Breast epithelium (tissue), 4 donors: ENCODE data around the gene RPS5. TPM values are rescaled to one million over a fixed set of nuclear protein-coding genes. Genes with fewer than 3 reads are reported as not detected.
A peak's percentile ranks its signal among the peaks of the same experiment; 100 is the strongest.
"Not testable (repeated sequence)": the region's sequence is repeated elsewhere in the genome, so short reads cannot be mapped to it uniquely, and the experiment has no call there.

Experiments
- DNase-seq, 2 donors: peaks; one replicate each; pipeline ENCODE4 v3.0.0-alpha.2; 2019; ENCODE audit warnings: low spot score in 2 of 2
- H3K27ac ChIP-seq, 2 donors: fragments of 200-600 bp; sonication (generic) in 1 of 2; one replicate each; pipeline ENCODE4 v1.5.1; 2016 to 2019; ENCODE audit warnings: mild to moderate bottlenecking in 1 of 2
- H3K27me3 ChIP-seq, 2 donors: fragments of 200-600 bp; sonication (generic) in 1 of 2; one replicate each; pipeline versions ENCODE4 v1.5.1 to v1.6.0; 2017 to 2019; ENCODE audit warnings: control low read depth in 1 of 2, mild to moderate bottlenecking in 1 of 2
- H3K36me3 ChIP-seq: fragments of 200-600 bp; one replicate; pipeline ENCODE4 v1.5.1; 2019
- H3K4me1 ChIP-seq, 2 donors: fragments of 200-600 bp; sonication (generic); one replicate each; pipeline ENCODE4 v1.5.1; 2016 to 2019; ENCODE audit warnings: control low read depth in 1 of 2
- H3K4me3 ChIP-seq, 3 donors: fragments of 200-600 bp; sonication (generic); 1 replicate in 2 of 3; 2 replicates in 1 of 3; pipeline ENCODE4 v1.5.1; 2016 to 2019; ENCODE audit warnings: mild to moderate bottlenecking in 3 of 3, moderate library complexity in 2 of 3
- H3K9me3 ChIP-seq, 2 donors: fragments of 200-600 bp; sonication (generic) in 1 of 2; one replicate each; pipeline ENCODE4 v1.5.1; 2016 to 2019; ENCODE audit warnings: control low read depth in 1 of 2
- CTCF ChIP-seq, 3 donors: fragments of 450-650 bp; IDR thresholded peaks; one replicate each; pipeline ENCODE4 v1.5.1; 2016 to 2017; ENCODE audit warnings: antibody characterized with exemption in 3 of 3, mild to moderate bottlenecking in 3 of 3, moderate library complexity in 3 of 3
- POLR2A ChIP-seq: fragments of 450-650 bp; IDR thresholded peaks from one replicate; pipeline ENCODE4 v1.6.1; 2016; ENCODE audit warnings: antibody characterized with exemption, mild to moderate bottlenecking, moderate library complexity
- POLR2AphosphoS5 ChIP-seq, 3 donors: sonication (generic); formaldehyde crosslinking; IDR thresholded peaks; one replicate each; pipeline ENCODE4 v1.6.1; 2017; ENCODE audit warnings: antibody characterized with exemption in 3 of 3
- intact Hi-C: fragments of 100-400 bp; cut with DNase I; formaldehyde crosslinking; loops from one replicate; pipeline ENCODE4 v1.15.1; 2023; ENCODE audit warnings: low total_unique reads
- total RNA-seq, 3 donors: library from RNA; depleted of rRNA; stranded (reverse); fragments of >200 nt; gene quantifications; one replicate each; pipeline ENCODE4 v1.1.0, GENCODE V29; 2016

Gene RPS5
- total RNA-seq, 3 donors from 2014 or later: 1,794 to 2,659 (median 2,022) TPM

GRCh38 chr19:58439576-58440554, 52.8 kb downstream of the RPS5 start, which contains the start of gene ZNF132:
Gene ZNF132, minus strand, starts transcription at chr19:58440153. Its CDS starts 332 bp downstream, at chr19:58439821.
- no peak for TF ChIP-seq POLR2A
- no peak for TF ChIP-seq CTCF (IDR thresholded peaks at IDR 0.05)
- TF ChIP-seq POLR2AphosphoS5 (IDR thresholded peaks at IDR 0.05): peak; percentile 85 to 96 (median 87)
- Histone ChIP-seq H3K27ac (peak within 1 kb of the TSS; percentile 75 to 90), H3K27me3 (no peaks in the 10 kb centered on the region), H3K4me3 (peak within 1 kb of the TSS; percentile 64 to 92 (median 68)), H3K9me3 (peaks cover 46 to 47% of the 10 kb centered on the region in 2 donors), H3K4me1 (no peaks in the 10 kb centered on the region), H3K36me3 (peaks cover 15% of the 10 kb centered on the region)
- peak; percentile 92 to 99 for DNase-seq
- intact Hi-C loops: no loop called here

- Histone ChIP-seq H3K4me3 (peak overlapping the region; percentile 64 to 92 (median 68)), H3K27ac (peak overlapping the region; percentile 75 to 90)
- intact Hi-C loops: no loop called here
These were observed 53.5 kb downstream of the RPS5 start for GRCh38 chr19:58440556-58440955.

GRCh38 chr19:58442986-58443385, 55.9 kb downstream of the RPS5 start:
- H3K27me3 ChIP-seq, H3K36me3 ChIP-seq, H3K4me1 ChIP-seq, intact Hi-C loops, DNase-seq, H3K27ac ChIP-seq, H3K4me3 ChIP-seq: not testable (repeated sequence)
- H3K9me3 ChIP-seq: peaks cover 15 to 17% of the 10 kb centered on the region in 2 donors

More at GRCh38 chr19:58440556-58440955, 53.5 kb downstream of the RPS5 start:
- TF ChIP-seq CTCF (IDR thresholded peaks at IDR 0.05): no peak
- no peak for TF ChIP-seq POLR2A
- no peak for TF ChIP-seq POLR2AphosphoS5 (IDR thresholded peaks at IDR 0.05)
- no peak for DNase-seq
- no peaks in the 10 kb centered on the region for H3K4me1 ChIP-seq
- peaks cover 39 to 40% of the 10 kb centered on the region in 2 donors for H3K9me3 ChIP-seq
- no peaks in the 10 kb centered on the region for H3K27me3 ChIP-seq
- H3K36me3 ChIP-seq: peaks cover 8% of the 10 kb centered on the region

Other genes starting within 250 kb of the RPS5 start
- gene ZNF329, start 236.5 kb upstream of the RPS5 start, total RNA-seq: 10 to 100 TPM in 2 of 3 donors, 1 to 10 TPM in 1; 6.9 to 20.8 (median 13.8) TPM
- gene ZNF274, start 204.2 kb upstream of the RPS5 start, total RNA-seq: 10 to 100 TPM; 21.9 to 46.5 (median 39.0) TPM
- 10 to 100 TPM; 10.1 to 70.2 (median 36.1) TPM for gene ZNF544, start 158.4 kb upstream of the RPS5 start, total RNA-seq
- gene ZNF8, start 108.3 kb upstream of the RPS5 start, total RNA-seq: 10 to 100 TPM in 1 of 3 donors, 1 to 10 TPM in 2; 4.2 to 10.8 (median 9.2) TPM
- 10 to 100 TPM; 44.3 to 72.7 (median 60.0) TPM for gene ERVK3-1, start 81.9 kb upstream of the RPS5 start, total RNA-seq
- gene ZSCAN22, start 60.3 kb upstream of the RPS5 start, total RNA-seq: 1 to 10 TPM; 2.6 to 3.8 (median 3.6) TPM
- gene A1BG, start 33.8 kb upstream of the RPS5 start, total RNA-seq: 10 to 100 TPM; 40.6 to 42.7 (median 42.6) TPM
- 1 to 10 TPM in 2 of 3 donors, under 1 TPM in 1; 0.80 to 5.3 (median 3.6) TPM for gene ZNF497, start 24.5 kb upstream of the RPS5 start, total RNA-seq
- 1 to 10 TPM; 1.3 to 6.6 (median 2.3) TPM for gene ZNF837, start 6.2 kb upstream of the RPS5 start, total RNA-seq
- 1 to 10 TPM in 1 of 3 donors, not detected in 2; 2.9 TPM for gene RNF225, start 8.4 kb downstream of the RPS5 start, total RNA-seq
- 10 to 100 TPM; 13.6 to 16.1 (median 15.8) TPM for gene ZNF584, start 21.4 kb downstream of the RPS5 start, total RNA-seq
- 10 to 100 TPM in 1 of 3 donors, 1 to 10 TPM in 2; 3.5 to 13.3 (median 6.2) TPM for gene ZNF132, start 52.9 kb downstream of the RPS5 start, total RNA-seq
- 1 to 10 TPM; 6.1 to 9.1 (median 7.2) TPM for gene ZNF324B, start 64.4 kb downstream of the RPS5 start, total RNA-seq
- gene ZNF324, start 79.8 kb downstream of the RPS5 start, total RNA-seq: 10 to 100 TPM in 2 of 3 donors, 1 to 10 TPM in 1; 9.0 to 30.9 (median 24.3) TPM
- 10 to 100 TPM; 10.2 to 23.4 (median 20.0) TPM for gene ZNF446, start 89.1 kb downstream of the RPS5 start, total RNA-seq
- gene SLC27A5, start 124.7 kb downstream of the RPS5 start, total RNA-seq: 10 to 100 TPM in 2 of 3 donors, 1 to 10 TPM in 1; 4.7 to 18.0 (median 10.7) TPM
- gene ZBTB45, start 132.5 kb downstream of the RPS5 start, total RNA-seq: 1 to 10 TPM; 8.2 to 9.2 (median 8.6) TPM
- 100 to 1,000 TPM; 110 to 190 (median 173) TPM for gene TRIM28, start 156.8 kb downstream of the RPS5 start, total RNA-seq
- 100 to 1,000 TPM in 1 of 3 donors, 10 to 100 TPM in 2; 74.6 to 157 (median 92.8) TPM for gene CHMP2A, start 167.8 kb downstream of the RPS5 start, total RNA-seq
- gene UBE2M, start 171.3 kb downstream of the RPS5 start, total RNA-seq: 10 to 100 TPM; 19.0 to 21.3 (median 19.3) TPM
- gene MZF1, start 186.1 kb downstream of the RPS5 start, total RNA-seq: 10 to 100 TPM; 18.7 to 43.0 (median 30.2) TPM